Panc1 (cell line): ENCODE results near the gene FABP2. TPM values are rescaled to one million over a fixed set of nuclear protein-coding genes. Genes with fewer than 3 reads are reported as not detected.

Source experiments
- ATAC-seq: fragments of 200-7000 bp; cut with Tn5 transposase; 2 replicates; pipeline ENCODE4 v1.9.1; 2020; ENCODE audit warnings: mild to moderate bottlenecking, moderate library complexity
- BruUV-seq: library from RNA; stranded (reverse); fragments of 400-500 nt; replicated peaks from 2 replicates; lab custom pipeline; 2021; lab: Mats Ljungman, UMichigan
- CTCF ChIA-PET: fragments of 300-600 bp; sonication (Branson Sonifier 250); formaldehyde crosslinking; loops from one replicate; lab custom pipeline; 2022; ENCODE audit warnings: antibody characterized with exemption; lab: Charles Lee
- POLR2A ChIA-PET: fragments of 300-600 bp; sonication (Branson Sonifier 250); formaldehyde crosslinking; loops from one replicate; lab custom pipeline; 2022; ENCODE audit warnings: antibody characterized with exemption; lab: Charles Lee
- DNase-seq: peaks from one replicate; pipeline ENCODE4 v3.0.0-alpha.2; 2010; ENCODE audit warnings: low read depth, low spot score
- H3K27ac ChIP-seq: 2 replicates; pipeline ENCODE4 v1.5.1; 2011; ENCODE audit warnings: mild to moderate bottlenecking, low read length, inconsistent platforms
- H3K27me3 ChIP-seq: fragments of 200-500 bp; sonication (Bioruptor generic); 2 replicates; pipeline ENCODE4 v1.6.0; 2014; ENCODE audit warnings: low read length, inconsistent platforms; ENCODE audit not compliant: control insufficient read depth, insufficient read depth
- H3K36me3 ChIP-seq: fragments of 200-500 bp; sonication (Bioruptor generic); 2 replicates; pipeline ENCODE4 v1.5.1; 2014; ENCODE audit warnings: inconsistent platforms, mild to moderate bottlenecking, low read length, moderate library complexity; ENCODE audit not compliant: control insufficient read depth, insufficient read depth
- H3K4me1 ChIP-seq: 2 replicates; pipeline ENCODE4 v1.5.1; 2011; ENCODE audit warnings: inconsistent platforms, mild to moderate bottlenecking, low read length, moderate library complexity; ENCODE audit not compliant: control insufficient read depth, insufficient read depth
- H3K4me3 ChIP-seq, 2 experiments: 2 replicates each; pipeline ENCODE4 v1.5.1; 2011 to 2012; ENCODE audit warnings: low read depth in 2 of 2, low read length in 2 of 2, mild to moderate bottlenecking in 2 of 2, inconsistent platforms in 1 of 2, moderate library complexity in 1 of 2
- H3K9me3 ChIP-seq: fragments of 200-500 bp; sonication (Bioruptor generic); 2 replicates; pipeline ENCODE4 v1.5.1; 2014; ENCODE audit warnings: low read depth, mild to moderate bottlenecking, inconsistent platforms, low read length, moderate library complexity; ENCODE audit not compliant: control insufficient read depth, insufficient read depth
- POLR2AphosphoS5 ChIP-seq: IDR thresholded peaks from 2 replicates; pipeline ENCODE4 v1.6.1; 2012; ENCODE audit warnings: mild to moderate bottlenecking, low read depth, low read length, moderate library complexity
- SIN3A ChIP-seq: IDR thresholded peaks from 2 replicates; pipeline ENCODE4 v1.6.1; 2012; ENCODE audit warnings: low read depth, mild to moderate bottlenecking, low read length, moderate library complexity, borderline replicate concordance; ENCODE audit not compliant: insufficient read depth
- TCF7L2 ChIP-seq: IDR thresholded peaks from 2 replicates; pipeline ENCODE4 v1.6.1; 2011; ENCODE audit warnings: mild to moderate bottlenecking, low read depth, low read length, inconsistent platforms
- in situ Hi-C: cut with HindIII; loops from 2 replicates; pipeline ENCODE4 v1.10.0; 2016; ENCODE audit warnings: low sequenced_read_pairs, low pct_unique_long_range_greater_than_20kb
- intact Hi-C: fragments of 100-400 bp; cut with micrococcal nuclease; formaldehyde crosslinking; loops from one replicate; pipeline ENCODE4 v1.10.0; 2022; ENCODE audit not compliant: unreplicated experiment
- total RNA-seq: library from RNA; stranded (reverse); gene quantifications from one replicate; pipeline ENCODE4 v1.2.1, GENCODE V29; 2021; ENCODE audit not compliant: unreplicated experiment
- TF ChIP-seq, protein P1 (sequence below): fragments of 450-650 bp; IDR thresholded peaks from 2 replicates; pipeline ENCODE4 v1.5.1; 2017; ENCODE audit warnings: mild to moderate bottlenecking
- TF ChIP-seq, protein P2 (sequence below), 2 experiments: IDR thresholded peaks; 2 replicates each; pipeline ENCODE4 v1.6.1; 2011 to 2012; ENCODE audit warnings: low read depth in 2 of 2, control low read depth in 1 of 2, low read length in 1 of 2, mild to moderate bottlenecking in 1 of 2, moderate library complexity in 1 of 2; ENCODE audit not compliant: insufficient read depth in 1 of 2

The FABP2 gene
- total RNA-seq, 1 experiment from 2014 or later = not detected

DNA sequence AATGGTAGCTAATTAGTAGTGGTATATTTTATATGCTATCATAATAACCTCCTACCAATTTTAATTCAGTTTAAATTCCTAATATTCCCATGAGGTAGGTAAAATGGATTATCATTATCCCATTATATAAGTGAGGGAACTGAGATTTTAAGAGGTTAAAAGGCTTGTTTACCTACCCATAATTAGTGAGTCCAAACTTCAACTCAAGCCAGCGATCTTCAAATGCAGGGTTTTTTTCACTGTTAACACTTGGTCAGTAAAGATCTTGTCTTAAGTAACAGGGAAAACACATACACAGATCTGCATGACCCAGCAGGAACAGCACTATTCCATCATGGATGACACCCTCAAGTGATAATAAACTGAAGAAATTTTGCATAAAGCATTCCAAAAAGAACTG is 31.3 kb downstream of the FABP2 start:
- CTCF ChIA-PET = no interaction called here
- H3K27me3 ChIP-seq = no peaks in the 10 kb centered on the region
- ATAC-seq (no peak), DNase-seq (no peak)
- intact Hi-C loops = no loop called here
- BruUV-seq = no TSS peak
- H3K4me3 ChIP-seq = no peak overlapping the region
- no peak for TF ChIP-seq POLR2AphosphoS5
- TF ChIP-seq, protein P1, sequence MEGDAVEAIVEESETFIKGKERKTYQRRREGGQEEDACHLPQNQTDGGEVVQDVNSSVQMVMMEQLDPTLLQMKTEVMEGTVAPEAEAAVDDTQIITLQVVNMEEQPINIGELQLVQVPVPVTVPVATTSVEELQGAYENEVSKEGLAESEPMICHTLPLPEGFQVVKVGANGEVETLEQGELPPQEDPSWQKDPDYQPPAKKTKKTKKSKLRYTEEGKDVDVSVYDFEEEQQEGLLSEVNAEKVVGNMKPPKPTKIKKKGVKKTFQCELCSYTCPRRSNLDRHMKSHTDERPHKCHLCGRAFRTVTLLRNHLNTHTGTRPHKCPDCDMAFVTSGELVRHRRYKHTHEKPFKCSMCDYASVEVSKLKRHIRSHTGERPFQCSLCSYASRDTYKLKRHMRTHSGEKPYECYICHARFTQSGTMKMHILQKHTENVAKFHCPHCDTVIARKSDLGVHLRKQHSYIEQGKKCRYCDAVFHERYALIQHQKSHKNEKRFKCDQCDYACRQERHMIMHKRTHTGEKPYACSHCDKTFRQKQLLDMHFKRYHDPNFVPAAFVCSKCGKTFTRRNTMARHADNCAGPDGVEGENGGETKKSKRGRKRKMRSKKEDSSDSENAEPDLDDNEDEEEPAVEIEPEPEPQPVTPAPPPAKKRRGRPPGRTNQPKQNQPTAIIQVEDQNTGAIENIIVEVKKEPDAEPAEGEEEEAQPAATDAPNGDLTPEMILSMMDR = no peak
- no peak for TF ChIP-seq SIN3A
- TF ChIP-seq, protein P2, sequence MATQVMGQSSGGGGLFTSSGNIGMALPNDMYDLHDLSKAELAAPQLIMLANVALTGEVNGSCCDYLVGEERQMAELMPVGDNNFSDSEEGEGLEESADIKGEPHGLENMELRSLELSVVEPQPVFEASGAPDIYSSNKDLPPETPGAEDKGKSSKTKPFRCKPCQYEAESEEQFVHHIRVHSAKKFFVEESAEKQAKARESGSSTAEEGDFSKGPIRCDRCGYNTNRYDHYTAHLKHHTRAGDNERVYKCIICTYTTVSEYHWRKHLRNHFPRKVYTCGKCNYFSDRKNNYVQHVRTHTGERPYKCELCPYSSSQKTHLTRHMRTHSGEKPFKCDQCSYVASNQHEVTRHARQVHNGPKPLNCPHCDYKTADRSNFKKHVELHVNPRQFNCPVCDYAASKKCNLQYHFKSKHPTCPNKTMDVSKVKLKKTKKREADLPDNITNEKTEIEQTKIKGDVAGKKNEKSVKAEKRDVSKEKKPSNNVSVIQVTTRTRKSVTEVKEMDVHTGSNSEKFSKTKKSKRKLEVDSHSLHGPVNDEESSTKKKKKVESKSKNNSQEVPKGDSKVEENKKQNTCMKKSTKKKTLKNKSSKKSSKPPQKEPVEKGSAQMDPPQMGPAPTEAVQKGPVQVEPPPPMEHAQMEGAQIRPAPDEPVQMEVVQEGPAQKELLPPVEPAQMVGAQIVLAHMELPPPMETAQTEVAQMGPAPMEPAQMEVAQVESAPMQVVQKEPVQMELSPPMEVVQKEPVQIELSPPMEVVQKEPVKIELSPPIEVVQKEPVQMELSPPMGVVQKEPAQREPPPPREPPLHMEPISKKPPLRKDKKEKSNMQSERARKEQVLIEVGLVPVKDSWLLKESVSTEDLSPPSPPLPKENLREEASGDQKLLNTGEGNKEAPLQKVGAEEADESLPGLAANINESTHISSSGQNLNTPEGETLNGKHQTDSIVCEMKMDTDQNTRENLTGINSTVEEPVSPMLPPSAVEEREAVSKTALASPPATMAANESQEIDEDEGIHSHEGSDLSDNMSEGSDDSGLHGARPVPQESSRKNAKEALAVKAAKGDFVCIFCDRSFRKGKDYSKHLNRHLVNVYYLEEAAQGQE (IDR thresholded peaks at IDR 0.05; ENCODE audit: insufficient read depth in 1 of 2, low read depth in 2 of 2, low read length in 1 of 2) = no peak
- TF ChIP-seq TCF7L2 = no peak
- H3K9me3 ChIP-seq = no peaks in the 10 kb centered on the region
- POLR2A ChIA-PET = no interaction called here
- no peaks in the 10 kb centered on the region for H3K4me1 ChIP-seq
- no peak overlapping the region for H3K27ac ChIP-seq
- H3K36me3 ChIP-seq = no peaks in the 10 kb centered on the region
- in situ Hi-C loops = no loop called here

DNA sequence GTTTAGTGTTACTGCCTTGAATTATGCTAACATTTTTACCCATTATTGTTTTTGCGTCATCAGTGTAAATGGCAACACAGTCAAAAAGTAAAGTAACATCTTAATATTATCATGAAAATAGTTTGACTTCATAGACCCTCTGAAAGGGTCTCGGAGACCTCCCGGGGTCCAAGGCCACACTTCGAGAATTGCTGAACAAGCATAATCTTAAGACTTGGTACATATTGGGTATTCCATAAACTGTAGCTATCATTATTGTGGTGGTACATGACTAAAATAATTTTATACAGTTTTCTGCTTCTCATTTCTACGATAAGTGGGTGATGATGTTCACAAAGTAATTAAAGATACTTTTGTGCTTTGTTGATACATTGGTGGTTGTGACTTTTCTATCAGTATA is 32.6 kb downstream of the FABP2 start:
- Histone ChIP-seq H3K27ac (no peak overlapping the region), H3K9me3 (no peaks in the 10 kb centered on the region), H3K4me3 (no peak overlapping the region), H3K36me3 (no peaks in the 10 kb centered on the region), H3K4me1 (no peaks in the 10 kb centered on the region), H3K27me3 (no peaks in the 10 kb centered on the region)
- no peak for DNase-seq
- ATAC-seq = no peak
- TF ChIP-seq, protein P1 = no peak
- TF ChIP-seq TCF7L2 = no peak
- TF ChIP-seq, protein P2 (IDR thresholded peaks at IDR 0.05; ENCODE audit: insufficient read depth in 1 of 2, low read depth in 2 of 2, low read length in 1 of 2) = no peak
- no peak for TF ChIP-seq POLR2AphosphoS5
- TF ChIP-seq SIN3A = no peak
- CTCF ChIA-PET = no interaction called here
- in situ Hi-C loops (no loop called here), intact Hi-C loops (loop anchor here (5.0 kb wide), 1 partner anchor 307 kb away; no protein-coding TSS in a partner anchor)
- POLR2A ChIA-PET = no interaction called here
- BruUV-seq = no TSS peak
